GM12891 (cell line): ENCODE measurements around the gene TLE3.

ENCODE experiments used
- PAX5 ChIP-seq: IDR thresholded peaks from 2 replicates; pipeline ENCODE4 v1.6.1; 2011; ENCODE audit warnings: low read length, moderate library complexity, mild to moderate bottlenecking; ENCODE audit not compliant: insufficient read depth, severe bottlenecking
- SPI1 ChIP-seq: IDR thresholded peaks from 2 replicates; pipeline ENCODE4 v1.6.1; 2011; ENCODE audit warnings: low read depth, low read length, control low read depth

GRCh38 chr15:70031713-70032112 is 66.0 kb downstream of the TLE3 start:
- TF ChIP-seq PAX5: no peak
- TF ChIP-seq SPI1: no peak
